GM21717 (cell line): ENCODE results near the gene DIAPH3.

Source experiments
- ATAC-seq: cut with Tn5 transposase; IDR thresholded peaks from one replicate; pipeline ENCODE4 v1.9.1; 2021; ENCODE audit warnings: mild to moderate bottlenecking, moderate library complexity; ENCODE audit not compliant: unreplicated experiment

DIAPH3 gene

GRCh38 chr13:59643906-59644626 is 519.7 kb downstream of the DIAPH3 start:
- no peak for ATAC-seq

- ATAC-seq = no peak
Measured at GRCh38 chr13:59643364-59643841, 520.3 kb downstream of the DIAPH3 start.

- ATAC-seq = no peak
Measured at GRCh38 chr13:59641817-59642216, 521.9 kb downstream of the DIAPH3 start.

GRCh38 chr13:59641261-59641660 is 522.5 kb downstream of the DIAPH3 start:
- no peak for ATAC-seq

- ATAC-seq = no peak
Measured at GRCh38 chr13:59638404-59638803, 525.3 kb downstream of the DIAPH3 start.

- no peak for ATAC-seq
Measured at GRCh38 chr13:59635589-59635988, 528.1 kb downstream of the DIAPH3 start.

GRCh38 chr13:59633290-59633689 is 530.4 kb downstream of the DIAPH3 start:
- ATAC-seq = no peak

- ATAC-seq = no peak
Measured at GRCh38 chr13:59631271-59631670, 532.5 kb downstream of the DIAPH3 start.

- no peak for ATAC-seq
Measured at GRCh38 chr13:59625111-59625510, 538.6 kb downstream of the DIAPH3 start.

- no peak for ATAC-seq
Measured at GRCh38 chr13:59623206-59623915, 540.4 kb downstream of the DIAPH3 start.

GRCh38 chr13:59621773-59622172 is 542.0 kb downstream of the DIAPH3 start:
- no peak for ATAC-seq
